GM21423 (cell line): Measurements from ENCODE around the gene EIF2A.

ENCODE experiments used
- ATAC-seq: cut with Tn5 transposase; IDR thresholded peaks from one replicate; pipeline ENCODE4 v1.9.1; 2021; ENCODE audit warnings: mild to moderate bottlenecking, moderate library complexity; ENCODE audit not compliant: unreplicated experiment

Gene EIF2A

GRCh38 chr3:150631515-150632221 lies 85.1 kb downstream of the EIF2A start:
- ATAC-seq, result no peak

DNA sequence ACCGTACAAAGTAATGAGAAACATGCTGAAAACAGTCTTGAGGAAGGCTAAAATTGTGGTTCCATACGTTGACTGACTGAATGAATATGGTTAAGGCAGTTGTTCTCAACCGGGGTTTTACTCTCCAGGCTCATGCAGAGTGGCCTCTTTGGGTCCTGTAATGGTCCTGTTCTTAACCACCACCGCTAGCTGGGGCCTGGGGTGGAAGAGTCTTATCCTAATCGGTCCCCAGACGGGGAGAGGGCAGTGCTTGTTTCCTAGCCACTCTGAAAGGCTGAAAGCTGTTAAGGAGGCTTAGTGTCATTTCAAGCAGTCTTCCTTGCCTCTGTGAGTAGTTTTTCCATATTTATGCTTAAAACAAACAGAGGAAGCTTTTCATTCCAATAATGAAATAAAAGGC lies 88.5 kb downstream of the EIF2A start:
- ATAC-seq, result no peak

- peak; percentile 80 for ATAC-seq
These were observed 88.9 kb downstream of the EIF2A start for GRCh38 chr3:150635526-150635925.
